Endometrium (tissue), 2 donors: ENCODE results near the gene TP63.

Experiments used
- FAIRE-seq: peaks from 2 replicates; lab custom pipeline; 2012; peaks lifted over from hg19 to GRCh38; lab: Jason Lieb, UNC
- donor health status: control.
- donor health status: control.

The TP63 gene

DNA sequence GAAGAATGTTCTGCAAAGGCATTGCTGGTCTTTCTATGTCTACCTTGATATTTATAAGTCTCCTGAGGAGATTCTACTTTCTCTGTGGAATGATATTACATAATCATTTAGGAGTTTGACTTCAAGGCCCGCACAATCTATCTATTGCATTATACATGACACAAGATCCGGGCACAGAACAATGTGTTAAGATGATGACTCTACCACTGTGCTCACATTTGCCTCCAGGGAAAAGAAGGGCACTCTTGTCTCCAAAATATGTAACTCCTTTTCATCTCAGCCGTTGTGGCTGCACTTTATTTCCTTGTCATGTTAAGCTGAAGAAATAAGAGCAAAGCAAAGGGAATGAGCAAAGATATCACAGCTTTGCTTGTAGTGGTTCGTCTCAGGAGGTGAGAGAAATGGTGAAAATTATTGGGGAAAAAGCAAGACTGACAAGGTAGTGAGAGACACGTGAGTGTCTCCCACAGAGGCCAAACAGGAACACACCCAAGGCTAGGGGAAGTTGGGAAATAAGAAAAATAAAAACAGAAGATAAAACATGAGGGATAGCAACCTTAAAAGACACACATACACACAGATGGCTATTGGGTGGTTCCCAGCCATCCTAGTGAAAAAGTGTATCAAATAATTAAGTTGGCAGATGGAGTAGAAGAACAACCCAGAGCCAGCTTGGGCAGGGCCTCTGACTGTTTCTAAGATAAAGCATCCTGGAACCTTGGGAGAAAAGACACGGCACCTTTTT is 305.2 kb downstream of the TP63 start:
- FAIRE-seq = no peak

DNA sequence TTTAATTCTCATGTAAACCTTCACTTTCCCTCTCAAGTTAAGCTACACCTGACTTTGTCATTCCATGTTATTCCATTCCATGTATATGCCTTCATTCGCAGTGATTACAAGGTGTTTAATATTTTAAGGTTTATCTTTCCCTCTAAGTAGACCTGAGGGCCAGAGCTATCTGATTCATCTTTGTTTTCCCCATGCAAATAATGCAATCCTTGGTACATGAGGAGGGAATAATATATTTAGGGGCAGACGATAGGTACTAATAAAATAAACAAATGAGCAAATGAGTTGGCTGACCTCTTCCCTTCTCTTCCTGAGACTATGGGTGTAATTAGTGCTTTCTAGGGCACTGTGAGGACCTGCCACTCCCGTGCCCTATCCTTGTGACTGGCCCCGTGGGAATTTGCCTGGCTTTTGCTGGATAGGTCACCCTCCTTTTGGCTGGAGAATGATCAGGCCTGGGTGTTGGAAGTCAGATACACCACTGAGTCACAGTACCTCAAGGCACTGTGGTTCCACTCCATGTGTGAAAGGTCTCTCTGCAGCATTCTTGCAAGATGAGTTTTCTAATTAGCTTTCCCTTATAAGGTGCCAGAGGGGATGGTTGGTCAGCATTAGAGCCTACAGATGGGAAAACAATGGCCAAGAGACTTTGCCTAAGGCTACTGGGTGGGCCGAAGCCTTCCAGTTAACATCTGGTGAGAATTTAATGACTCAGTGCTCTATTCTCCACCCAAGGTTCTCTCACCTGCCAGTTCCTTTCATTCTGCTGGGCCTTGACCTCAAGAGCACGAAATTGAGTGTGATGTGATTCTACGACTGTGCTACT is 306.3 kb downstream of the TP63 start:
- FAIRE-seq = no peak

DNA sequence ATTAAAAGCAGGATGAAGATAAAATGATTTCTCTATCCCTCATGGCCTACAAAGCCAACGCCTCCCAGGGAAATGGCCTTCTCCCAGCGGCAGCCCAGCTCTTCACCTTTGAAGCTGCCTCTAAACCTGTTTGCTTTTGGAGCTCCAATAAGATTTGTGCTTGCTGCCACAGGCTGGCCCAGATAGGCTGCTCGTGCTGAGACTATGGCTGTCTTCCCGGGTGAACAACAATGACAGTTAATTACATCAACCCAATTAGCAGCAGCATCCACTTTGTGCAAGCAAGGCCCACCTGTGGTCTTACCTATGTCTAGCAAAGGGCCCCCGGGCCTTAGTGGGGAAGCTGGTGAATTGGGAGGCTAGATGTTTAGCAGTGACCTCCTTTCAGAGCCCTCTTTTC is 309.9 kb downstream of the TP63 start:
- no peak for FAIRE-seq

DNA sequence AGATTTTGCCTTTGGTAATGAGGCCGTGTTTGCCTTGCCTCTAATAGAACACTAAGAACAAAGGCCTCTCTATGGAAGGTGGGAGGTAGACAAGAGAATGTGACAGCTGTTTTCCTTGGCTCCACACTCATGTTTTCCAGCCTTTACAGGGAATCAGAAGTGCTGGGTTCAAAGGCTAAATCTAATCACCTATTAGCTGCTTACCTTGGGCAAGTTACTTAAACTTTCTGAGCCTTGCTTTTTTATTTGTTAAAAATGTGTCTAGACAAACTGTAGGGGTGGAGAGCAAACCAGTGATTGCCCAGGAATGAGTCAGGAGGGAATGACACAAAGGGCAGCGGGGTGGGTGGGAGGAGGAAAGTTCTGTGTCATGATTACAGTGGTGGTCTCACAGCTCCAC is 310.5 kb downstream of the TP63 start:
- FAIRE-seq = no peak

DNA sequence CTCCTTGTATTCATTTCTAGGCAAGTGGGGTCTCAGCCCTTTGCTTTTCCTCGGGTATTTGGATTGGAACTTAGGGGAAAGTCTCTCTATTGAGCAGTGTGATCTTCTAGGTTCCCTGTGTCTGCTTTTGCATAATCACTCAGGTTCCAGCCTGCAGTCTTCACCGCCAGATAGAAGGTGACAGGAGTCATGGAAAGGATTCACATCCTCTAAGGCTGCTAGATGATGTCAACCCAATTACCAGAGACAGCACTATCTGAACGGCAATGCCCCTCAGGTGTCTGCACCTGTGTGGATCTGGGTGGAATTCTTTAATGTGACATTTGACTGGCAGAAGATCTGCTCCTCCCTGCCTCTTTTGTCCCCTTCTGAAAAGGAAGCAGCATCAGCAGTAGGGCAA is 311.8 kb downstream of the TP63 start:
- FAIRE-seq = no peak

DNA sequence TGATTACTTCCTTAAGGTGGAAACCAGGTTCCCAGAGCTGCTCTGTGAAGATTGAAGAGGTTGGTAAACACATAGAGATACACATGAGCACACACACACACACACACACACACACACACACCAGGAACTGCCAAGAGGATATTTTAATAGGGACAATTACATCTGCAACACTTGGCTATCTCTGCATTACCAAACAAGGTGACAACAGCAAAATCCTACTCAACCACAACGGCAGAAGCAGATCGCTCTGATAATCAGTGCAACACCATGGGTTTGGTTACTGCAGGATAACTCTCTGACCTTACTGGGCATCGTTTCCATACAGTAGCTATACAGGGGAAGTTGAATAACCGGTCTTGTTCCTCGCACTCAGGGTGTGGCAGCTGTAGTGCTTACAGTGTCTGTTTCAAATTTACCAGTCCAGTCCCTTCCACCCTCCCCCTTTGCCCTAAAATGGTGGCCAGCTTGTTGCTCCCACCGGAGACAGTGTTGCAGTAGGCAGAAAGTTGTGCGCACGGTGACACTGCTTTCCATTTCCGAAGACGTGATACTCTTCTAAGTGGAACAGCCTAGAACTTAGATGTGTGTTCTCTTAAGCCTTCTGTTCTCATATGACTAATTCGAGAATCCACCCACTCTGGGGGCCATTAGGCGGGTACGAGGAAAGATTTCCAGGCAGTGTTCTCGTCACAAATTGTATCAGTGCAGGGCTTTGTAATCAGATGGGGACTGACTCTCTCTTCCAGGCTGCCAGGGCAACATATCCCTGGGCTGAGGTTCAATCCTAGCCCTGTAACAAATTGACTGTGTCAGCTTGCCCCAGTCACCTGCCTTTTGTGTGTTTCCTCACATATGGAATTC is 313.3 kb downstream of the TP63 start:
- no peak for FAIRE-seq

DNA sequence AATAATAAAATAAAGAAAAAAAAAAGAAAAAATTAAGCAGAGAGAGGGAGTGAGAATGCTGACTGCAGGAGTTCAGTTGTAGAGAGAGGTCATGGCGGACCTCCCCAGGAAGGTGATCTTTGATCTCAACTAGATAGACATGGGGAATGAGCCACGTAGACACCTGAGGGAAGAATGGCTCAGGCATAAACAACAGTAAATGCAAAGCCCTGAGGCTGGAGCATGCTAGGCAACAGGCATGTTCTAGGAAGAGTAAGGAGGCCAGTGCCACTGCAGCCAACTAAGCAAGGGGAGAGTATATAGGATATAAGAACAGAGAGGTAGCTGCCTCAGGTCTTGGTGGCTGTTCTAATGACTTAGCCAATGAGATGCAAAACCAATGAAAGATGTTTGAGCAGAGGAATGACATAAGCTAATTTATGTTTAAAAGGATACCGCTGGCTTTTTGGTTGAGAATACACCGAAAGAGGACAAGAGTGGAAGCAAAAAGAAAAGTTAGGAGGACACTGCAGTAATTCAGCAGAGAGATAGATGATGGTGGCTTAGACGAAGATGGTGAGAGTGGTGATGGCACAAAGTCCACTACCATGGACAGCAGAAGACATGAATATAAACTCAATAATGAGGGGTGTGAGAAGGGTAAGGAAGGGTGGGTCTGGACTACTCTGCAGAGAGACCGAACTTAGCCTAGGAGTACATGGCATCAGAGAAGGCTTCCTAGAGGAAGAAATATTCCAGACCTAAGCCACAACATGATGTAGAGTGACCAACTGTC is 314.9 kb downstream of the TP63 start:
- FAIRE-seq = no peak
